Neural progenitor cell (in vitro differentiated cells): ENCODE results near the gene CFL1. TPM values are rescaled to one million over a fixed set of nuclear protein-coding genes. Genes with fewer than 3 reads are reported as not detected.

Experiments
- DNase-seq: peaks from one replicate; pipeline ENCODE4 v3.0.0-alpha.2; 2016; ENCODE audit warnings: low spot score
- H2AFZ ChIP-seq: fragments of 200-600 bp; sonication (generic); replicated peaks from 2 replicates; pipeline ENCODE4 v1.6.1; 2016; ENCODE audit warnings: antibody characterized with exemption
- H3F3A ChIP-seq: fragments of 200-600 bp; sonication (generic); 2 replicates; pipeline ENCODE4 v1.6.1; 2016; ENCODE audit warnings: antibody characterized with exemption, low read depth
- H3K27ac ChIP-seq: fragments of 200-600 bp; sonication (generic); 2 replicates; pipeline ENCODE4 v1.5.1; 2016; ENCODE audit warnings: mild to moderate bottlenecking
- H3K27me3 ChIP-seq: fragments of 200-600 bp; sonication (generic); 2 replicates; pipeline ENCODE4 v1.6.1; 2016; ENCODE audit warnings: mild to moderate bottlenecking, moderate library complexity
- H3K36me3 ChIP-seq: fragments of 200-600 bp; sonication (generic); 2 replicates; pipeline ENCODE4 v1.5.1; 2016
- H3K4me1 ChIP-seq: fragments of 200-600 bp; sonication (generic); 2 replicates; pipeline ENCODE4 v1.6.1; 2016; ENCODE audit warnings: mixed run types
- H3K4me2 ChIP-seq: fragments of 200-600 bp; sonication (generic); 2 replicates; pipeline ENCODE4 v1.6.1; 2016
- H3K4me3 ChIP-seq: fragments of 200-600 bp; sonication (generic); 2 replicates; pipeline ENCODE4 v1.5.1; 2016
- H3K79me2 ChIP-seq: fragments of 200-600 bp; sonication (generic); 2 replicates; pipeline ENCODE4 v1.6.1; 2016; ENCODE audit warnings: low read depth
- H3K9ac ChIP-seq: fragments of 200-600 bp; sonication (generic); 2 replicates; pipeline ENCODE4 v1.6.1; 2016
- H3K9me3 ChIP-seq: fragments of 200-600 bp; sonication (generic); 2 replicates; pipeline ENCODE4 v1.5.1; 2016; ENCODE audit warnings: low read depth
- H4K20me1 ChIP-seq: fragments of 200-600 bp; sonication (generic); 2 replicates; pipeline ENCODE4 v1.6.1; 2016; ENCODE audit warnings: low read depth
- H3K27ac Mint-ChIP-seq: 3 replicates; pipeline ENCODE4 v1.8.0; 2021; ENCODE audit warnings: mixed read lengths
- H3K27me3 Mint-ChIP-seq: 2 replicates; pipeline ENCODE4 v1.8.0; 2022; ENCODE audit warnings: low read depth, mild to moderate bottlenecking, inconsistent platforms, moderate library complexity, mixed read lengths; ENCODE audit not compliant: insufficient read depth
- H3K36me3 Mint-ChIP-seq: 3 replicates; pipeline ENCODE4 v1.8.0; 2021; ENCODE audit warnings: mixed read lengths
- H3K4me1 Mint-ChIP-seq: 3 replicates; pipeline ENCODE4 v1.8.0; 2021; ENCODE audit warnings: mixed read lengths
- H3K4me3 Mint-ChIP-seq: 3 replicates; pipeline ENCODE4 v1.8.0; 2021; ENCODE audit warnings: mild to moderate bottlenecking, moderate library complexity, mixed read lengths
- H3K9me3 Mint-ChIP-seq: 3 replicates; pipeline ENCODE4 v1.8.0; 2020; ENCODE audit warnings: mixed read lengths
- EZH2 ChIP-seq: fragments of 200-600 bp; sonication (generic); IDR thresholded peaks from 2 replicates; pipeline ENCODE4 v1.6.1; 2017; ENCODE audit warnings: antibody characterized with exemption, mild to moderate bottlenecking, moderate library complexity
- EZH2phosphoT487 ChIP-seq: fragments of 200-600 bp; sonication (generic); IDR thresholded peaks from 2 replicates; pipeline ENCODE4 v1.6.1; 2017; ENCODE audit warnings: antibody characterized with exemption
- total RNA-seq: library from RNA; depleted of rRNA; stranded (reverse); fragments of >200 nt; gene quantifications from 2 replicates; pipeline ENCODE4 v1.2.3, GENCODE V29; 2015; ENCODE audit warnings: low replicate concordance
- TF ChIP-seq, protein P1 (sequence below): fragments of 200-600 bp; sonication (generic); IDR thresholded peaks from 2 replicates; pipeline ENCODE4 v1.5.1; 2017; ENCODE audit warnings: antibody characterized with exemption, mild to moderate bottlenecking

Gene CFL1
- total RNA-seq, 1 donor from 2014 or later = 704 TPM

GRCh38 chr11:65891219-65892136 is 33.5 kb upstream of the CFL1 start:
- H3K9me3 ChIP-seq = no peaks in the 10 kb centered on the region
- H3K9ac ChIP-seq = no peak overlapping the region
- TF ChIP-seq, protein P1, sequence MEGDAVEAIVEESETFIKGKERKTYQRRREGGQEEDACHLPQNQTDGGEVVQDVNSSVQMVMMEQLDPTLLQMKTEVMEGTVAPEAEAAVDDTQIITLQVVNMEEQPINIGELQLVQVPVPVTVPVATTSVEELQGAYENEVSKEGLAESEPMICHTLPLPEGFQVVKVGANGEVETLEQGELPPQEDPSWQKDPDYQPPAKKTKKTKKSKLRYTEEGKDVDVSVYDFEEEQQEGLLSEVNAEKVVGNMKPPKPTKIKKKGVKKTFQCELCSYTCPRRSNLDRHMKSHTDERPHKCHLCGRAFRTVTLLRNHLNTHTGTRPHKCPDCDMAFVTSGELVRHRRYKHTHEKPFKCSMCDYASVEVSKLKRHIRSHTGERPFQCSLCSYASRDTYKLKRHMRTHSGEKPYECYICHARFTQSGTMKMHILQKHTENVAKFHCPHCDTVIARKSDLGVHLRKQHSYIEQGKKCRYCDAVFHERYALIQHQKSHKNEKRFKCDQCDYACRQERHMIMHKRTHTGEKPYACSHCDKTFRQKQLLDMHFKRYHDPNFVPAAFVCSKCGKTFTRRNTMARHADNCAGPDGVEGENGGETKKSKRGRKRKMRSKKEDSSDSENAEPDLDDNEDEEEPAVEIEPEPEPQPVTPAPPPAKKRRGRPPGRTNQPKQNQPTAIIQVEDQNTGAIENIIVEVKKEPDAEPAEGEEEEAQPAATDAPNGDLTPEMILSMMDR = peak; percentile 52
- no peak for TF ChIP-seq EZH2phosphoT487
- no peak overlapping the region for H3K27ac ChIP-seq
- peaks cover 27% of the 10 kb centered on the region for H3K79me2 ChIP-seq
- Mint-ChIP-seq H3K27ac (no peak overlapping the region), H3K36me3 (peaks cover 5% of the 10 kb centered on the region), H3K4me1 (peaks cover 50% of the 10 kb centered on the region), H3K27me3 (peaks cover 10% of the 10 kb centered on the region), H3K9me3 (no peaks in the 10 kb centered on the region), H3K4me3 (peak overlapping the region; percentile 86)
- peak; percentile 79 for DNase-seq
- peaks cover 24% of the 10 kb centered on the region for H3K4me1 ChIP-seq
- H2AFZ ChIP-seq = peak overlapping the region; percentile 15
- peaks cover 45% of the 10 kb centered on the region for H3F3A ChIP-seq
- peak overlapping the region; percentile 91 for H3K4me2 ChIP-seq
- H4K20me1 ChIP-seq = peaks cover 14% of the 10 kb centered on the region
- no peaks in the 10 kb centered on the region for H3K36me3 ChIP-seq
- peak overlapping the region; percentile 66 for H3K4me3 ChIP-seq
- H3K27me3 ChIP-seq = peaks cover 24% of the 10 kb centered on the region

DNA sequence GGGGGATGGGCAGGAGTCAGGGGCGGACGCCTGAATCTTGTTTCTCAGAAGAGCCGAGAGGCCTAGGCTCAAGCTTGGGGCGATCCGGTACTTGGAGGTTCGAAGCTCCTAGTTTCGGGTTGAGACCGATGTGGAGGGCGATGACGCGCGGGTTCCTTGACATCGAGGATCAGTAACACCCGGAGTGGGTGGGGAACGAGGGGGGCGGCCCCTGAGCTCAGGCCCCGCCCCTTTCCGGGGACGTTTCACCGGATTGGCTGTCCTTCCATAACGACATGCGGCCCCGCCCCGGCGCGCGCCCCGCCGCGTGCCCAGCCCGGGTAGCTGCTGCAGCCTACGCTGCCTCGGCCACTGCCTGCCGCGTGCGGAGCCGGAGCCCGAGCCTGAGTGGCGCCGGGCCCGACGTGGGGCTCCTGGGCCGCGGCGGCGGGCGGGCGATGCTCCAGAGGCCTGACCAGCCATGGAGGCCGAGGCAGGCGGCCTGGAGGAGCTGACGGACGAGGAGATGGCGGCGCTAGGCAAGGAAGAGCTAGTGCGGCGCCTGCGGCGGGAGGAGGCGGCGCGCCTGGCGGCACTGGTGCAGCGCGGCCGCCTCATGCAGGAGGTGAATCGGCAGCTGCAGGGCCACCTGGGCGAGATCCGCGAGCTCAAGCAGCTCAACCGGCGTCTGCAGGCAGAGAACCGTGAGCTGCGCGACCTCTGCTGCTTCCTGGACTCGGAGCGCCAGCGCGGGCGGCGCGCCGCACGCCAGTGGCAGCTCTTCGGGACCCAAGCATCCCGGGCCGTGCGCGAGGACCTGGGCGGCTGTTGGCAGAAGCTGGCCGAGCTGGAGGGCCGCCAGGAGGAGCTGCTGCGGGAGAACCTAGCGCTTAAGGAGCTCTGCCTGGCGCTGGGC is 32.6 kb upstream of the CFL1 start, which contains the start of gene CCDC85B:
CCDC85B (plus strand) TSS at position 350 of the 895 bp plus-strand sequence; CDS start at position 461, 111 bp downstream.
- H3K27ac ChIP-seq = no peak within 1 kb of the TSS
- H3F3A ChIP-seq = peaks cover 48% of the 10 kb centered on the region
- no peaks in the 10 kb centered on the region for H3K9me3 Mint-ChIP-seq
- peak within 1 kb of the TSS; percentile 66 for H3K4me3 ChIP-seq
- H3K4me3 Mint-ChIP-seq = peak within 1 kb of the TSS; percentile 98
- no peak within 1 kb of the TSS for H3K9ac ChIP-seq
- no peaks in the 10 kb centered on the region for H3K9me3 ChIP-seq
- peaks cover 18% of the 10 kb centered on the region for H3K27me3 ChIP-seq
- H3K36me3 Mint-ChIP-seq = peaks cover 8% of the 10 kb centered on the region
- peak; percentile 96 for DNase-seq
- H2AFZ ChIP-seq = peak within 1 kb of the TSS; percentile 20
- peaks cover 8% of the 10 kb centered on the region for H3K27me3 Mint-ChIP-seq
- H3K4me1 ChIP-seq = peaks cover 24% of the 10 kb centered on the region
- H3K79me2 ChIP-seq = peaks cover 31% of the 10 kb centered on the region
- TF ChIP-seq EZH2 (peak; percentile 54), EZH2phosphoT487 (peak; percentile 31)
- TF ChIP-seq, protein P1 = peak; percentile 40
- H3K27ac Mint-ChIP-seq = peak within 1 kb of the TSS; percentile 91
- peak within 1 kb of the TSS; percentile 91 for H3K4me2 ChIP-seq
- H4K20me1 ChIP-seq = peaks cover 14% of the 10 kb centered on the region
- H3K36me3 ChIP-seq = no peaks in the 10 kb centered on the region
- H3K4me1 Mint-ChIP-seq = peaks cover 51% of the 10 kb centered on the region

DNA sequence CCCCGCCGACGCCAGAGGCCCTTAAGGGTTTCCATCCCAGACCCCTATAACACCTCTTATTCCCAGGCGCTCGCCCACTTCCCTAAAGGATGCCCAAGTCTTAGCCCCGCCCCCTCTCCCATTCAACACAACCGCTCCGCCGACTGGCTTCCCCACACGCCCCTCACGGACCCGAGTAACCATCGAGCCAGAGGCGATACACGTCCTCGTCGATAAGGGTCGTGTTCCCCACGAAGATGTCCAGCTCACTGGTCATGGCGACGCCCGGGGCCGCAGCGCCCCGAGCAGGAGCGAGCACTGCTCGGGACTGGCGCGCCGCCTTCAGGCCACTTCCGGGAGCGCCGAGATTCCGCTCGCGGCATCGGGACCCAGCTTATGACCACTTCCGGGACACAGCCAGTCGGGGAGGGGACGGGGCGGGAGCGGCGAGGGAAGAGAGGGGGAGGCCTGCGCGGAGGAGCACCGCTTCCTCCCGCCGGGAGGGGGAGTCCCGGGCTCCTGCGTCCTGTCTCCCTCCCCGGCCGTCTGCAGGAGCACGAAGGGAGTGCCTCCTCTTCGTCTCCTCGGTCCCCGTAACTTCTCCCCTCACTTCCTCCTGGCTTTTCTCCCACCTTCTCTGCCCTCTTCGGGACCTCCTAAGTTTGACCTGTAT is 30.3 kb upstream of the CFL1 start, which contains the start of gene FIBP:
FIBP (minus strand) TSS at position 309 of the 652 bp plus-strand sequence; CDS start at position 256, 53 bp downstream.
- Mint-ChIP-seq H3K36me3 (peaks cover 21% of the 10 kb centered on the region), H3K27me3 (peaks cover 8% of the 10 kb centered on the region), H3K9me3 (no peaks in the 10 kb centered on the region), H3K4me3 (peak within 1 kb of the TSS; percentile 98), H3K4me1 (peaks cover 52% of the 10 kb centered on the region), H3K27ac (peak within 1 kb of the TSS; percentile 91)
- no peak for TF ChIP-seq EZH2phosphoT487
- TF ChIP-seq, protein P1 = peak; percentile 78
- Histone ChIP-seq H3K9ac (peak within 1 kb of the TSS; percentile 58), H3F3A (peaks cover 53% of the 10 kb centered on the region), H4K20me1 (peaks cover 28% of the 10 kb centered on the region), H3K36me3 (peaks cover 4% of the 10 kb centered on the region), H3K4me1 (peaks cover 21% of the 10 kb centered on the region), H3K79me2 (peaks cover 31% of the 10 kb centered on the region), H3K27me3 (peaks cover 18% of the 10 kb centered on the region), H3K4me3 (peak within 1 kb of the TSS; percentile 66), H3K4me2 (peak within 1 kb of the TSS; percentile 98), H2AFZ (peak within 1 kb of the TSS; percentile 87), H3K27ac (peak within 1 kb of the TSS; percentile 82), H3K9me3 (no peaks in the 10 kb centered on the region)
- peak; percentile 98 for DNase-seq
